CD14-positive monocyte (primary cell): ENCODE results near the gene TOR1A. TPM values are rescaled to one million over a fixed set of nuclear protein-coding genes. Genes with fewer than 3 reads are reported as not detected.

Source experiments
- DNase-seq, 3 donors: peaks; one replicate each; pipeline ENCODE4 v3.0.0-alpha.2; 2011 to 2022
- H2AFZ ChIP-seq: 2 replicates; pipeline ENCODE4 v1.6.0; 2012; ENCODE audit warnings: mild to moderate bottlenecking, low read depth, low read length, inconsistent platforms; ENCODE audit not compliant: insufficient read depth, poor library complexity, severe bottlenecking
- H3K27ac ChIP-seq, 2 donors: 1 replicate in 1 of 2; 2 replicates in 1 of 2; pipeline ENCODE4 v1.5.1; 2012 to 2013; ENCODE audit warnings: low read length in 2 of 2, control low read depth in 1 of 2, inconsistent platforms in 1 of 2, low read depth in 1 of 2, mild to moderate bottlenecking in 1 of 2
- H3K27me3 ChIP-seq, 2 donors: one replicate each; pipeline versions ENCODE4 v1.6.0 to v1.6.1; 2011 to 2013; ENCODE audit warnings: low read length in 2 of 2; ENCODE audit not compliant: control insufficient read depth in 2 of 2, insufficient read depth in 2 of 2
- H3K36me3 ChIP-seq, 2 donors: replicated peaks in 1 of 2; 1 replicate in 1 of 2; 2 replicates in 1 of 2; pipeline versions ENCODE4 v1.5.1 to v1.6.1; 2012 to 2013; ENCODE audit warnings: low read length in 2 of 2, control low read depth in 1 of 2, inconsistent platforms in 1 of 2, mild to moderate bottlenecking in 1 of 2; ENCODE audit not compliant: insufficient read depth in 2 of 2, control insufficient read depth in 1 of 2
- H3K4me1 ChIP-seq, 2 donors: 1 replicate in 1 of 2; 2 replicates in 1 of 2; pipeline versions ENCODE4 v1.5.1 to v1.6.1; 2012 to 2013; ENCODE audit warnings: low read length in 2 of 2, control low read depth in 1 of 2, inconsistent platforms in 1 of 2, mild to moderate bottlenecking in 1 of 2, moderate library complexity in 1 of 2; ENCODE audit not compliant: insufficient read depth in 2 of 2, control insufficient read depth in 1 of 2
- H3K4me2 ChIP-seq: replicated peaks from 2 replicates; pipeline ENCODE3; 2012; ENCODE audit warnings: low read length, moderate library complexity, mild to moderate bottlenecking; ENCODE audit not compliant: poor library complexity, severe bottlenecking; ENCODE audit errors: extremely low read depth
- H3K4me3 ChIP-seq, 3 experiments: fragments of 200-600 bp in 1 of 3; sonication (generic) in 1 of 3; replicated peaks in 1 of 3; 1 replicate in 2 of 3; 2 replicates in 1 of 3; pipeline ENCODE4 v1.5.1; 2011 to 2013; ENCODE audit warnings: low read length in 3 of 3, mild to moderate bottlenecking in 3 of 3, control low read depth in 2 of 3, low read depth in 2 of 3, inconsistent platforms in 1 of 3, moderate library complexity in 1 of 3
- H3K79me2 ChIP-seq: 2 replicates; pipeline ENCODE4 v1.6.0; 2012; ENCODE audit warnings: mild to moderate bottlenecking, control low read depth, inconsistent platforms, low read length, moderate library complexity; ENCODE audit not compliant: insufficient read depth
- H3K9ac ChIP-seq: 2 replicates; pipeline ENCODE4 v1.6.0; 2017; ENCODE audit warnings: low read length, mild to moderate bottlenecking; ENCODE audit not compliant: insufficient read depth, poor library complexity, severe bottlenecking
- H3K9me3 ChIP-seq, 2 donors: replicated peaks in 1 of 2; 1 replicate in 1 of 2; 2 replicates in 1 of 2; pipeline versions ENCODE4 v1.5.1 to v1.6.1; 2012 to 2013; ENCODE audit warnings: low read length in 2 of 2, control low read depth in 1 of 2; ENCODE audit not compliant: control insufficient read depth in 1 of 2, insufficient read depth in 1 of 2
- H4K20me1 ChIP-seq: 2 replicates; pipeline ENCODE4 v1.6.0; 2012; ENCODE audit warnings: mild to moderate bottlenecking, low read length, control low read depth, moderate library complexity; ENCODE audit not compliant: insufficient read depth
- H3K27ac Mint-ChIP-seq, 7 donors: one replicate each; pipeline ENCODE4 v1.8.0; 2020; ENCODE audit warnings: mild to moderate bottlenecking in 7 of 7, mixed read lengths in 7 of 7, moderate library complexity in 6 of 7, inconsistent platforms in 2 of 7
- H3K27me3 Mint-ChIP-seq, 3 donors: one replicate each; pipeline ENCODE4 v1.8.0; 2021 to 2022; ENCODE audit warnings: low read depth in 3 of 3, mild to moderate bottlenecking in 3 of 3, mixed read lengths in 3 of 3, moderate library complexity in 3 of 3, inconsistent platforms in 1 of 3
- H3K36me3 Mint-ChIP-seq, 2 donors: one replicate each; pipeline ENCODE4 v1.8.0; 2020; ENCODE audit warnings: mixed read lengths in 2 of 2, inconsistent platforms in 1 of 2, mild to moderate bottlenecking in 1 of 2
- H3K4me1 Mint-ChIP-seq: one replicate; pipeline ENCODE4 v1.8.0; 2020; ENCODE audit warnings: mild to moderate bottlenecking, mixed read lengths
- H3K4me3 Mint-ChIP-seq, 2 donors: one replicate each; pipeline ENCODE4 v1.8.0; 2020; ENCODE audit warnings: mild to moderate bottlenecking in 2 of 2, mixed read lengths in 2 of 2, moderate library complexity in 1 of 2
- H3K9me3 Mint-ChIP-seq, 7 donors: one replicate each; pipeline ENCODE4 v1.8.0; 2020 to 2022; ENCODE audit warnings: mixed read lengths in 7 of 7, mild to moderate bottlenecking in 6 of 7, moderate library complexity in 6 of 7, inconsistent platforms in 2 of 7
- CTCF ChIP-seq: fragments of 200-600 bp; IDR thresholded peaks from one replicate; pipeline ENCODE4 v1.8.0; 2022; ENCODE audit warnings: antibody characterized with exemption, mild to moderate bottlenecking
- WGBS: methylation state at CpG from one replicate; pipeline ENCODE4 v1.1.5; 2013; ENCODE audit warnings: missing lambda C conversion rate; ENCODE audit not compliant: insufficient coverage; 5-methylcytosine and 5-hydroxymethylcytosine counted together
- intact Hi-C, 2 donors: fragments of 100-400 bp; cut with micrococcal nuclease; formaldehyde crosslinking; loops; one replicate each; pipeline versions ENCODE4 v1.15.0 to v1.15.1; 2023
- polyA plus RNA-seq, 3 donors: library from polyadenylated mRNA; depleted of rRNA in 1 of 3; unstranded in 2 of 3; stranded (reverse) in 1 of 3; fragments of 300-500 nt in 2 of 3; fragments of >200 nt in 1 of 3; fragmentation: Illumina TruSeq in 2 of 3; gene quantifications; 1 replicate in 2 of 3; 2 replicates in 1 of 3; pipeline ENCODE4 v1.2.3, GENCODE V29; 2012 to 2021

TOR1A gene
- polyA plus RNA-seq, 3 donors: 41.2 to 95.3 (median 89.6) TPM

- 87% methylated on average over 3 of the region's 8 CpGs for WGBS
- peaks cover 0 to 3% (median 0%) of the 10 kb centered on the region in 7 donors for H3K9me3 Mint-ChIP-seq
- no peaks in the 10 kb centered on the region for H3K27me3 ChIP-seq
- H3K9me3 ChIP-seq: no peaks in the 10 kb centered on the region
- H3K4me1 ChIP-seq: peaks cover 48 to 54% of the 10 kb centered on the region in 2 donors
- H3K36me3 ChIP-seq: no peaks in the 10 kb centered on the region
- intact Hi-C loops: loop anchor here (10.0 kb wide), 1 partner anchor 646 kb away; no protein-coding TSS in a partner anchor
- H3K4me1 Mint-ChIP-seq: peaks cover 57% of the 10 kb centered on the region
- no peaks in the 10 kb centered on the region for H3K79me2 ChIP-seq
- DNase-seq: peak in 2 of 3 donors; percentile 34 to 44
- no peak overlapping the region for H3K27ac ChIP-seq
- no peak overlapping the region for H3K4me3 ChIP-seq
- no peak overlapping the region for H2AFZ ChIP-seq
- H3K36me3 Mint-ChIP-seq: no peaks in the 10 kb centered on the region
- H3K9ac ChIP-seq: no peak overlapping the region
- H3K4me2 ChIP-seq: no peak overlapping the region
- H3K4me3 Mint-ChIP-seq: no peak overlapping the region
- TF ChIP-seq CTCF: no peak
- no peaks in the 10 kb centered on the region for H4K20me1 ChIP-seq
- peaks cover 11 to 14% (median 13%) of the 10 kb centered on the region in 3 donors for H3K27me3 Mint-ChIP-seq
- peak overlapping the region in 6 of 7 donors; percentile 51 to 93 (median 75) for H3K27ac Mint-ChIP-seq
These were observed 42.8 kb downstream of the TOR1A start for GRCh38 chr9:129781131-129781530.

- H3K9me3 ChIP-seq: no peaks in the 10 kb centered on the region
- TF ChIP-seq CTCF: no peak
- H3K36me3 Mint-ChIP-seq: peaks cover 2 to 3% of the 10 kb centered on the region in 2 donors
- no peak overlapping the region for H3K27ac ChIP-seq
- 96% methylated on average over 5 of the region's 7 CpGs for WGBS
- no peak overlapping the region for H3K4me3 ChIP-seq
- H3K4me2 ChIP-seq: no peak overlapping the region
- no peaks in the 10 kb centered on the region for H4K20me1 ChIP-seq
- H3K27ac Mint-ChIP-seq: peak overlapping the region in 4 of 7 donors; percentile 49 to 88 (median 80)
- H3K27me3 ChIP-seq: no peaks in the 10 kb centered on the region
- H2AFZ ChIP-seq: no peak overlapping the region
- intact Hi-C loops: loop anchor here (10.0 kb wide), 2 partner anchors 435 to 645 kb away; no protein-coding TSS in a partner anchor
- H3K4me1 Mint-ChIP-seq: peaks cover 67% of the 10 kb centered on the region
- H3K9me3 Mint-ChIP-seq: peaks cover 0 to 2% (median 0%) of the 10 kb centered on the region in 7 donors
- no peak overlapping the region for H3K9ac ChIP-seq
- H3K27me3 Mint-ChIP-seq: peaks cover 9 to 16% (median 11%) of the 10 kb centered on the region in 3 donors
- peaks cover 61 to 67% of the 10 kb centered on the region in 2 donors for H3K4me1 ChIP-seq
- DNase-seq: no peak
- H3K4me3 Mint-ChIP-seq: peak overlapping the region in 1 of 2 donors; percentile 35
- H3K36me3 ChIP-seq: no peaks in the 10 kb centered on the region
- no peaks in the 10 kb centered on the region for H3K79me2 ChIP-seq
These were observed 44.3 kb downstream of the TOR1A start for GRCh38 chr9:129779560-129780190.
